ENCODE results near the gene STYK1.

The STYK1 gene

GRCh38 chr12:10624605-10625004 lies 49.2 kb downstream of the STYK1 start:
- DNase-seq (ENCODE audit: low read depth in 2 of 2): no peak
- H3K4me3 ChIP-seq (replicated peaks in 1 of 2; ENCODE audit: low read depth in 2 of 2, low read length in 2 of 2): no peak overlapping the region
- no peak for TF ChIP-seq CTCF (IDR thresholded peaks at IDR 0.05; ENCODE audit: low read depth, low read length)

- peak in 1 of 2 donors; percentile 40 for DNase-seq (ENCODE audit: low read depth in 2 of 2)
- no peak for TF ChIP-seq CTCF (IDR thresholded peaks at IDR 0.05; ENCODE audit: low read depth, low read length)
- H3K4me3 ChIP-seq (replicated peaks in 1 of 2; ENCODE audit: low read depth in 2 of 2, low read length in 2 of 2): no peak overlapping the region
Observed at GRCh38 chr12:10623131-10623530, 50.7 kb downstream of the STYK1 start.

- no peak for TF ChIP-seq CTCF (IDR thresholded peaks at IDR 0.05; ENCODE audit: low read depth, low read length)
- no peak for DNase-seq (ENCODE audit: low read depth in 2 of 2)
- no peak overlapping the region for H3K4me3 ChIP-seq (replicated peaks in 1 of 2; ENCODE audit: low read depth in 2 of 2, low read length in 2 of 2)
Observed at GRCh38 chr12:10621278-10621677, 52.6 kb downstream of the STYK1 start.

- H3K4me3 ChIP-seq (replicated peaks in 1 of 2; ENCODE audit: low read depth in 2 of 2, low read length in 2 of 2): no peak overlapping the region
- DNase-seq (ENCODE audit: low read depth in 2 of 2): no peak
- no peak for TF ChIP-seq CTCF (IDR thresholded peaks at IDR 0.05; ENCODE audit: low read depth, low read length)
Observed at GRCh38 chr12:10620078-10620779, 53.6 kb downstream of the STYK1 start.

- no peak overlapping the region for H3K4me3 ChIP-seq (replicated peaks in 1 of 2; ENCODE audit: low read depth in 2 of 2, low read length in 2 of 2)
- TF ChIP-seq CTCF (IDR thresholded peaks at IDR 0.05; ENCODE audit: low read depth, low read length): no peak
- peak; percentile 34 to 90 for DNase-seq (ENCODE audit: low read depth in 2 of 2)
Observed at GRCh38 chr12:10618338-10618987, 55.4 kb downstream of the STYK1 start.

- no peak overlapping the region for H3K4me3 ChIP-seq (replicated peaks in 1 of 2; ENCODE audit: low read depth in 2 of 2, low read length in 2 of 2)
- TF ChIP-seq CTCF (IDR thresholded peaks at IDR 0.05; ENCODE audit: low read depth, low read length): no peak
- DNase-seq (ENCODE audit: low read depth in 2 of 2): no peak
Observed at GRCh38 chr12:10617863-10618262, 56.0 kb downstream of the STYK1 start.

Measured in cardiac fibroblast (primary cell).